ENCODE measurements around the gene CCDC24.

DNA sequence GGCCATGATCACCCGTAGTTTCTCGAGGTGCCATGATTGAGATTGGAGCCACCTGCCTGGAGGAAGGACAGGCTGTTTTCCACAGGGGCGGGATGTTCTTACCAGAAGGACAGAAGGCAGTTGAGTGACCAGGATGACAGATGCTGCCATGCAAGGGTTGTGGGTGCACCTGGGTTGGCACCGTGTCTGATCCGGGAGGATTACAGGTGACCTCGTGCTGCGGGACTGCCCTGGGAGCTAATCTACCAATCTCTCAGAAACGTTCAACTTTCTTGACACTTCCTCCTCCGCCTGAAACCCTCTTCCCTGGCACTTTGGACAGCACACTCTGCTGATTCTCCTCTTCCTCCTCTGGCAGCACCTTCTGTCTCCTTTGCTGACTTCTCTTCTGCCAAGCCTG, 53.7 kb downstream of the CCDC24 start:
- TF ChIP-seq, protein P1, sequence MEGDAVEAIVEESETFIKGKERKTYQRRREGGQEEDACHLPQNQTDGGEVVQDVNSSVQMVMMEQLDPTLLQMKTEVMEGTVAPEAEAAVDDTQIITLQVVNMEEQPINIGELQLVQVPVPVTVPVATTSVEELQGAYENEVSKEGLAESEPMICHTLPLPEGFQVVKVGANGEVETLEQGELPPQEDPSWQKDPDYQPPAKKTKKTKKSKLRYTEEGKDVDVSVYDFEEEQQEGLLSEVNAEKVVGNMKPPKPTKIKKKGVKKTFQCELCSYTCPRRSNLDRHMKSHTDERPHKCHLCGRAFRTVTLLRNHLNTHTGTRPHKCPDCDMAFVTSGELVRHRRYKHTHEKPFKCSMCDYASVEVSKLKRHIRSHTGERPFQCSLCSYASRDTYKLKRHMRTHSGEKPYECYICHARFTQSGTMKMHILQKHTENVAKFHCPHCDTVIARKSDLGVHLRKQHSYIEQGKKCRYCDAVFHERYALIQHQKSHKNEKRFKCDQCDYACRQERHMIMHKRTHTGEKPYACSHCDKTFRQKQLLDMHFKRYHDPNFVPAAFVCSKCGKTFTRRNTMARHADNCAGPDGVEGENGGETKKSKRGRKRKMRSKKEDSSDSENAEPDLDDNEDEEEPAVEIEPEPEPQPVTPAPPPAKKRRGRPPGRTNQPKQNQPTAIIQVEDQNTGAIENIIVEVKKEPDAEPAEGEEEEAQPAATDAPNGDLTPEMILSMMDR (conservative IDR thresholded peaks at IDR 0.05 in 1 of 2, IDR thresholded peaks at IDR 0.05 in 1 of 2; ENCODE audit: extremely low read depth in 1 of 2, insufficient read depth in 1 of 2, low read depth in 1 of 2, low read length in 2 of 2), result no peak
- TF ChIP-seq EZH2 (IDR thresholded peaks at IDR 0.05; ENCODE audit: borderline replicate concordance, low read length), result no peak

All from mammary epithelial cell (primary cell).